ENCODE measurements around the gene HLA-DOB.

Gene HLA-DOB

DNA sequence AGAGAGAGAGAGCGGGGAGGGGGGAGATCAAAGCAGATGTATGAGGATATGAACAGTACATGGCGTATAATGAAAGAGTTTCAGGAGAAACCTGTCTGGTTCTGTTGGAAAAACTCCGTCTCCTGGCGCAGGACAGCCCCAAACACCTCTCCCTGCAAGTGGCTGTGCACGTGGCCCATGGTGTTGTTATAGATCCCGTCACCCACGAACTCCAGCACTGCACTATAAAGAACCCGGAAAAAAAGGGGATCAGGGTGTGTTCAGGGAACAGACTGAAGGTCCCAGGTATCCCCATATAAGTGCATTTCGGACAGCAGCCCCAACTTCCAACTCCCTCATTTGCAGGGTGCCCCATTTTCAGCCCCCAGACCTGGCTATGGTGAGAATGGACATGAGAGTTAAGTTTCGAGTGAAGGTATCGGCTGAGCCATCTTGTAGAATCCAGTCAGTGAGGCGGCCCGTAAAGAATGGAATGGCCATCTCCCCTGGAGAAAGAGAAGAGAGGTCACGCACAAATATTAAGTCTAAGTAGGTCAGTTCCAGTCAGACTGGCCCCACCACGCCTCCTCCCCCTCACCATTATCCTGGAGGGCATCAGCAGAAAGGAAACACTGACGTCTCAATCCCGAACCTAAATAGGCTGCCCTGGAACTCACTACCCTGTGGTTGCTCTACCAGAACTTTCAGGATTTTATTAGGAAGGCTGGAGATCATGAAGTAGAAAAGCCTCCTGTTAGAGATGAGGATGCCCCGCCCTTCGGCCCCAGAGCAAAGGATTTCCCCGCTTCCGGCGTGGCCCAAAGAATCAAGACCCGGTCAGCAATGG is 35.4 kb upstream of the HLA-DOB start:
- peak overlapping the region; percentile 94 for H3K9ac ChIP-seq (ENCODE audit: low read length)
- H3K36me3 ChIP-seq (ENCODE audit: control insufficient read depth, insufficient read depth, low read length): peaks cover 26% of the 10 kb centered on the region
- H3K4me1 ChIP-seq (ENCODE audit: control insufficient read depth, insufficient read depth, low read length): peaks cover 22% of the 10 kb centered on the region
- no peaks in the 10 kb centered on the region for H3K9me3 ChIP-seq (ENCODE audit: control insufficient read depth, low read length)
- peak overlapping the region; percentile 92 for H3K4me3 ChIP-seq (ENCODE audit: low read length)
- no peaks in the 10 kb centered on the region for H3K27me3 ChIP-seq (ENCODE audit: control insufficient read depth, insufficient read depth, low read length)

DNA sequence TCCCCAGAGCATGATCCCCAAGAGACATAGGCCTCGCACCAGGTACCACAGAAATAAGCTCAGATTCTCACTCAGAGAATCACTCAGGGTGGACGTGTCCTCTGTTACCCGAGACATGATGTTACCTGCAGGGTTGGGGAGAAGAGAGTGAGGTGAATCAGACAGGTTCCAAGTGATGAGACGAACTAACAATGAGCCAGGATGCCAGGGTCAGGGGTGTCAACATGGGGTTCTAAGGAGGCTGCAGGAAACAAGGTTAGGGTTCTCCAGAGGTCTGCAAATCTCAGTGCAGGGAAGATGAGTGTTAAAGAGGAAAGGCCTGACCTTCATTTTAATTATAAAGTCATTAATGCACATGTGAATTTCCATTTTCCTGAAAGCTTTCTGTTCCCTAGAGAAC is 34.2 kb upstream of the HLA-DOB start:
- H3K9ac ChIP-seq (ENCODE audit: low read length): no peak overlapping the region
- no peaks in the 10 kb centered on the region for H3K27me3 ChIP-seq (ENCODE audit: control insufficient read depth, insufficient read depth, low read length)
- peaks cover 30% of the 10 kb centered on the region for H3K36me3 ChIP-seq (ENCODE audit: control insufficient read depth, insufficient read depth, low read length)
- H3K9me3 ChIP-seq (ENCODE audit: control insufficient read depth, low read length): no peaks in the 10 kb centered on the region
- no peak overlapping the region for H3K4me3 ChIP-seq (ENCODE audit: low read length)
- peaks cover 22% of the 10 kb centered on the region for H3K4me1 ChIP-seq (ENCODE audit: control insufficient read depth, insufficient read depth, low read length)

GRCh38 chr6:32849126-32849525 is 32.3 kb upstream of the HLA-DOB start:
- H3K4me3 ChIP-seq (ENCODE audit: low read length): no peak overlapping the region
- no peak overlapping the region for H3K9ac ChIP-seq (ENCODE audit: low read length)
- H3K9me3 ChIP-seq (ENCODE audit: control insufficient read depth, low read length): no peaks in the 10 kb centered on the region
- peaks cover 30% of the 10 kb centered on the region for H3K36me3 ChIP-seq (ENCODE audit: control insufficient read depth, insufficient read depth, low read length)
- H3K27me3 ChIP-seq (ENCODE audit: control insufficient read depth, insufficient read depth, low read length): no peaks in the 10 kb centered on the region
- peaks cover 22% of the 10 kb centered on the region for H3K4me1 ChIP-seq (ENCODE audit: control insufficient read depth, insufficient read depth, low read length)

DNA sequence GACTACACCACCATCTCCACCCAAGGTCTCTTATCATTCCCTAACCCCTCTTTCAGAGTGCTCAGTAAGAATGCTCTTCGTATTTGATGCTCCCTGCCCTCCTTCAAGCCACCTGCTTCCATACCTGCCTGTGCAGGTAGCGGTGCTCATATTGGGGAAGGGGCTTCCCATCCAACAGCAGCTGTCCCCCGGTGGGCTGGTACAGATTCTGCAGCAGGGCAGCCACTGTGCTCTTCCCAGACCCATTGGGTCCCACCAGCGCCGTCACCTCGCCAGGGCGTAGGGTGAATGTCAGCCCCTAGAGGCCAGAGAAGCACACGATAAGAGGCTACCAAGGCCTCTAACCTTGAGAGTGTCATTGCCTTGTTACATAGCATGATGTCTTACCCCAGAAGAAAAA is 31.0 kb upstream of the HLA-DOB start:
- peaks cover 30% of the 10 kb centered on the region for H3K36me3 ChIP-seq (ENCODE audit: control insufficient read depth, insufficient read depth, low read length)
- H3K27me3 ChIP-seq (ENCODE audit: control insufficient read depth, insufficient read depth, low read length): no peaks in the 10 kb centered on the region
- no peak overlapping the region for H3K9ac ChIP-seq (ENCODE audit: low read length)
- no peaks in the 10 kb centered on the region for H3K9me3 ChIP-seq (ENCODE audit: control insufficient read depth, low read length)
- no peak overlapping the region for H3K4me3 ChIP-seq (ENCODE audit: low read length)
- peaks cover 28% of the 10 kb centered on the region for H3K4me1 ChIP-seq (ENCODE audit: control insufficient read depth, insufficient read depth, low read length)

GRCh38 chr6:32847004-32847403 is 30.2 kb upstream of the HLA-DOB start:
- peaks cover 25% of the 10 kb centered on the region for H3K4me1 ChIP-seq (ENCODE audit: control insufficient read depth, insufficient read depth, low read length)
- H3K9ac ChIP-seq (ENCODE audit: low read length): no peak overlapping the region
- no peaks in the 10 kb centered on the region for H3K9me3 ChIP-seq (ENCODE audit: control insufficient read depth, low read length)
- H3K36me3 ChIP-seq (ENCODE audit: control insufficient read depth, insufficient read depth, low read length): peaks cover 30% of the 10 kb centered on the region
- H3K4me3 ChIP-seq (ENCODE audit: low read length): no peak overlapping the region
- H3K27me3 ChIP-seq (ENCODE audit: control insufficient read depth, insufficient read depth, low read length): no peaks in the 10 kb centered on the region

DNA sequence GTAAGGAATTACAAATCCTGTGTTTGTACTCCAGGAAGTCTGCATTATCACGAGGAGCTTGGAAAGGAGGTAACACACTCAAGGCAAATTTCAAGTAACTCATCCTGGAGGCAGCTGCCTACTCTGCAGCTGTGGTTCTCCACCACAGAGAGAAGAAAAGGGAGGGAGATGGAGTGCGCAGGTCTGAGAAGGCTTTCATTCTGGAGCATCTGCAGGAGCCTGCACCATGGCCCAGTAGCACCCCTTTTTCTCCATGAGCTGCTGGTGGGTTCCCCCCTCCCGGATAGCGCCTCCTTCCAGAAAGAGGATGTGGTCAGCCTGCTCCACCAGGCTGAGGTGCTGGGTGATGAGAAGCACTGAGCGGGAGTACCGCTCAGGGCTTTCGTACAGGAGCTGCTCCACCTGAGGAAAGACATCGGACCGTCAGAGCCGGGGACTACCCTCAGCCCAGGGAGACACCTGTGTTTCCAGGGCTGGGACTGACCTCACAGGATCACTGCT is 28.6 kb upstream of the HLA-DOB start:
- Histone ChIP-seq H3K9ac (ENCODE audit: low read length) (peak overlapping the region; percentile 96), H3K27me3 (ENCODE audit: control insufficient read depth, insufficient read depth, low read length) (no peaks in the 10 kb centered on the region), H3K4me3 (ENCODE audit: low read length) (peak overlapping the region; percentile 9), H3K4me1 (ENCODE audit: control insufficient read depth, insufficient read depth, low read length) (peaks cover 18% of the 10 kb centered on the region), H3K9me3 (ENCODE audit: control insufficient read depth, low read length) (no peaks in the 10 kb centered on the region), H3K36me3 (ENCODE audit: control insufficient read depth, insufficient read depth, low read length) (peaks cover 22% of the 10 kb centered on the region)

DNA sequence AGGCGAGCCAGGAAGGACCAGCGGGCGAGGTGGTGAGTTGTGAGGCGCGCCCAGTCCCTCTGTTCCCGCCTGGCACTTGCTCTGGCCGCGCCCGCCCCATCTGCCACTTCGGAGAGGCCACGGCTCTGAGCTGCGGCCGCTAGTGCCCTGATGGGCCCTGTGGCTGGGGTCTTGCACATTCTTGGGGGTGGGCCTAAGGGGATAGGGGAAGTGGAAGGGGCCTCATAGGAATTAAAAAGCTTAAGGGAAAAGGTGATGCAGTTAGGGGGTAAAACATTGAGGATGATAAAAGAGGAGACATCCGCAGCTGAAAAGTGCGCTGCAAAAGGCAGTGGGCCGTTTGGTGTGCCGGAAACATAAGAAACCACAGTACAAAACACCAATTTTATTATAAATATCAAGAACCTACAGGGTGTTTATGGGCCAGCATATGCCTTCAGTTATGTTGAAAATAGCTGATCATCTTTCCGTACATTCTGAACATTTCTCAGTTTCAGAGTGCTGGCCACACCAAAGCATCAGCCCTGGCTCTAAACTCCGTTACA is 28.1 kb upstream of the HLA-DOB start:
- Histone ChIP-seq H3K36me3 (ENCODE audit: control insufficient read depth, insufficient read depth, low read length) (peaks cover 20% of the 10 kb centered on the region), H3K4me1 (ENCODE audit: control insufficient read depth, insufficient read depth, low read length) (peaks cover 18% of the 10 kb centered on the region), H3K27me3 (ENCODE audit: control insufficient read depth, insufficient read depth, low read length) (no peaks in the 10 kb centered on the region), H3K9ac (ENCODE audit: low read length) (peak overlapping the region; percentile 96), H3K4me3 (ENCODE audit: low read length) (peak overlapping the region; percentile 9), H3K9me3 (ENCODE audit: control insufficient read depth, low read length) (no peaks in the 10 kb centered on the region)

DNA sequence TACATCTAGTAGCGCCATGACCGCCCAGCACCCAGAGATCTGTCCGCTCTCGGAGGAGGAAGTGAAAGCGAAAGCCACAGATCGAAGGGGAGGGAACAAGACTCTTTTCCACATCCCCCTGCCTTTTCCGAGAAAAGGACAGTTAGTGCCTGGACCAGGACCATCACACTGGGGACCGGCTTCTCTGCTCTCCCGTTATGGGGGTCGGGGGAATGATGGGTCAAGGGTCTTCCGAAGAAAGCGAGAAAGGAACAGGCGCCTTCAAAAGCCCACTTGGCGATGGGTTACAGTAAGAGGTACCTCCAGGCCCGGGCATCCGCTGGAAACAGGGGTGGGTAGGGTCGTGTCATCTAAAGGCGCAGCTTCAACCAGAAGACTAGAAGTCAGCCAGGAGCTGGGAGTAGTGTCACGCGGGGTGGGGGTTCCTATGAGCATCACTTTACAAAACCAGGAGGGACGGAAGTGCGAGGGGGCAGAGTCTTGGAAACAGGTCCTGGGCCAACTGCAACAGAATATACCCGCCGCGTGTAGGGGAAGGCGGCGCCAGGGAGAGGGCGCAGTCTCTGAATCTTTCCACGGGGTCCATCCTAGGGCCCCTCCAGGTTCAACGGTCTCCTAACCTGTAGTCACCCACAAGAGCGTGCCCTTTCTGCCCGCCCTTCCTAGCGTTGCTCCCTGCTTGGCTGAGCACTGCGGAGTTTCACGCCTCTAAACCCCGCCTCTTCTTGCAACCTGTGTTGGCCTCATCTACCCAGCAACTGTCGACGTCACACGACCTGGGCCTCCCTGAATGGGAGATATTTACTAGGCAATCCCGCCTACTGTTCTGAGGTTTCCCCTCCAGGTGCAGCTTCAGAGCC is 27.4 kb upstream of the HLA-DOB start, which contains the start of gene PSMB8:
Gene PSMB8, minus strand, starts transcription at position 69 of the 860 bp plus-strand sequence. Its CDS starts 51 bp downstream, at position 18.
- Histone ChIP-seq H3K9ac (ENCODE audit: low read length) (peak within 1 kb of the TSS; percentile 96), H3K36me3 (ENCODE audit: control insufficient read depth, insufficient read depth, low read length) (peaks cover 18% of the 10 kb centered on the region), H3K4me1 (ENCODE audit: control insufficient read depth, insufficient read depth, low read length) (peaks cover 18% of the 10 kb centered on the region), H3K27me3 (ENCODE audit: control insufficient read depth, insufficient read depth, low read length) (no peaks in the 10 kb centered on the region), H3K4me3 (ENCODE audit: low read length) (peak within 1 kb of the TSS; percentile 95), H3K9me3 (ENCODE audit: control insufficient read depth, low read length) (no peaks in the 10 kb centered on the region)

DNA sequence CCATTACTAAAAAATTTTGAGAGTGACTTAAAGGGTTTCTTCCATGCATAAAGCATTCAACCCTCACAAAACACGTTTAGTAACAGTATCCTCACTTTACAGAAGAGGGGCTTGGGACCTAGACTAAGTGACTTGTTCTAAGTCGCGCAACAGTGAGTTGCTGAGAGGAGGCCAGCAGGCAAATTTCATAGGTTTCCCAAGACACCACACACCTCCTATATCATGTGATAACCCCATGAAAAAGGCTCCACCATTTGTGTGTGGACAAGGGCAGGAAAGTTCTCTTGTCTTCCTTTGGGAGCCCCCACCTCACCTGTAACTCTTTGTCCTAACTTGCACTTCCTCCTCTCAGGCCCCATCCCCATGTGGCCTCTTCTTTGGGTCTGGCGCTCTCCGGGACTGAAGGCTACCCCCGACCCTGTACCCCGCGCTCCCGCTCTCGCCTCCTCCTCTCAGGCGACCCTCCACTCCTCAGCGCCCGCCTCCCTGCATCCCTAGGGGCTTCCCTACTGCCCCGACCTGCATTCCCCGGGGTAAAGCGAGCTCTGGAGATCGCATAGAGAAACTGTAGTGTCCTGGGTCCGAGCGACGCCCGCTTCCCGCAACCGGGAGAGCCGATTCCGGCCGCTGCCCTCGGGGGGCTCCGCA is 26.7 kb upstream of the HLA-DOB start:
- Histone ChIP-seq H3K9me3 (ENCODE audit: control insufficient read depth, low read length) (no peaks in the 10 kb centered on the region), H3K36me3 (ENCODE audit: control insufficient read depth, insufficient read depth, low read length) (peaks cover 12% of the 10 kb centered on the region), H3K9ac (ENCODE audit: low read length) (peak overlapping the region; percentile 96), H3K4me3 (ENCODE audit: low read length) (peak overlapping the region; percentile 95), H3K27me3 (ENCODE audit: control insufficient read depth, insufficient read depth, low read length) (no peaks in the 10 kb centered on the region), H3K4me1 (ENCODE audit: control insufficient read depth, insufficient read depth, low read length) (peaks cover 18% of the 10 kb centered on the region)

GRCh38 chr6:32842690-32843089 is 25.9 kb upstream of the HLA-DOB start:
- peak overlapping the region; percentile 95 for H3K4me3 ChIP-seq (ENCODE audit: low read length)
- H3K9me3 ChIP-seq (ENCODE audit: control insufficient read depth, low read length): no peaks in the 10 kb centered on the region
- peaks cover 9% of the 10 kb centered on the region for H3K36me3 ChIP-seq (ENCODE audit: control insufficient read depth, insufficient read depth, low read length)
- H3K9ac ChIP-seq (ENCODE audit: low read length): peak overlapping the region; percentile 96
- H3K4me1 ChIP-seq (ENCODE audit: control insufficient read depth, insufficient read depth, low read length): peaks cover 22% of the 10 kb centered on the region
- no peaks in the 10 kb centered on the region for H3K27me3 ChIP-seq (ENCODE audit: control insufficient read depth, insufficient read depth, low read length)

GRCh38 chr6:32842021-32842650 is 25.3 kb upstream of the HLA-DOB start:
- Histone ChIP-seq H3K4me3 (ENCODE audit: low read length) (no peak overlapping the region), H3K9me3 (ENCODE audit: control insufficient read depth, low read length) (no peaks in the 10 kb centered on the region), H3K36me3 (ENCODE audit: control insufficient read depth, insufficient read depth, low read length) (peaks cover 6% of the 10 kb centered on the region), H3K4me1 (ENCODE audit: control insufficient read depth, insufficient read depth, low read length) (peaks cover 25% of the 10 kb centered on the region), H3K27me3 (ENCODE audit: control insufficient read depth, insufficient read depth, low read length) (no peaks in the 10 kb centered on the region), H3K9ac (ENCODE audit: low read length) (peak overlapping the region; percentile 96)

Data from mucosa of stomach (tissue), 1 donor.